GM12874 (cell line): ENCODE results near the gene LTBP2.

Experiments used
- TF ChIP-seq, protein P1 (sequence below): IDR thresholded peaks from 2 replicates; pipeline ENCODE4 v1.5.1; 2011; ENCODE audit warnings: low read depth, mild to moderate bottlenecking, control low read depth, low read length, moderate library complexity; ENCODE audit not compliant: insufficient read depth

LTBP2 gene

DNA sequence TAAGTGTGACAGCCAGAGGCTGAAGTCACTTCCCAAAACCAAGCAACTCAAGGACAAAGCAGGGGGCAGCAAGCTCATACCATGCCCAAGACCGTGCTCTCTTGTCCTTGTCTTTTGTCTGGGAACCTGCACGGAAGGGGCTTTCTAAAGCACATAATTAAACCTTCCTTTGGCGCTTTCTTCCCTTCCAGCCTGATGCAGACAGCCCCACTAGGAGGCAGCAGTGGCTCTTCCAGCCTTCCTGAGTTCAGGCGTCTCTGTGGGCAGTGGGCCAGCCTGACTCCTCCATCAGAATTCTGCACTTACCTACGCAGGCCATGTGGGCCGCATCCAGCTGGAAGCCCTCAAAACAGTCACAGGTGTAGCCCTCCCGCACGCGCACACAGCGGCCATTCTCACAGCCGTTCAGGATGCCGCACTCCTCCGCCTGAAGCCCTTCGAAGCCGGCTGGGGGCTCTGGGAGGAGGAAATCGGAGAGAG lies 110.9 kb downstream of the LTBP2 start:
- TF ChIP-seq, protein P1, sequence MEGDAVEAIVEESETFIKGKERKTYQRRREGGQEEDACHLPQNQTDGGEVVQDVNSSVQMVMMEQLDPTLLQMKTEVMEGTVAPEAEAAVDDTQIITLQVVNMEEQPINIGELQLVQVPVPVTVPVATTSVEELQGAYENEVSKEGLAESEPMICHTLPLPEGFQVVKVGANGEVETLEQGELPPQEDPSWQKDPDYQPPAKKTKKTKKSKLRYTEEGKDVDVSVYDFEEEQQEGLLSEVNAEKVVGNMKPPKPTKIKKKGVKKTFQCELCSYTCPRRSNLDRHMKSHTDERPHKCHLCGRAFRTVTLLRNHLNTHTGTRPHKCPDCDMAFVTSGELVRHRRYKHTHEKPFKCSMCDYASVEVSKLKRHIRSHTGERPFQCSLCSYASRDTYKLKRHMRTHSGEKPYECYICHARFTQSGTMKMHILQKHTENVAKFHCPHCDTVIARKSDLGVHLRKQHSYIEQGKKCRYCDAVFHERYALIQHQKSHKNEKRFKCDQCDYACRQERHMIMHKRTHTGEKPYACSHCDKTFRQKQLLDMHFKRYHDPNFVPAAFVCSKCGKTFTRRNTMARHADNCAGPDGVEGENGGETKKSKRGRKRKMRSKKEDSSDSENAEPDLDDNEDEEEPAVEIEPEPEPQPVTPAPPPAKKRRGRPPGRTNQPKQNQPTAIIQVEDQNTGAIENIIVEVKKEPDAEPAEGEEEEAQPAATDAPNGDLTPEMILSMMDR, result peak; percentile 39

DNA sequence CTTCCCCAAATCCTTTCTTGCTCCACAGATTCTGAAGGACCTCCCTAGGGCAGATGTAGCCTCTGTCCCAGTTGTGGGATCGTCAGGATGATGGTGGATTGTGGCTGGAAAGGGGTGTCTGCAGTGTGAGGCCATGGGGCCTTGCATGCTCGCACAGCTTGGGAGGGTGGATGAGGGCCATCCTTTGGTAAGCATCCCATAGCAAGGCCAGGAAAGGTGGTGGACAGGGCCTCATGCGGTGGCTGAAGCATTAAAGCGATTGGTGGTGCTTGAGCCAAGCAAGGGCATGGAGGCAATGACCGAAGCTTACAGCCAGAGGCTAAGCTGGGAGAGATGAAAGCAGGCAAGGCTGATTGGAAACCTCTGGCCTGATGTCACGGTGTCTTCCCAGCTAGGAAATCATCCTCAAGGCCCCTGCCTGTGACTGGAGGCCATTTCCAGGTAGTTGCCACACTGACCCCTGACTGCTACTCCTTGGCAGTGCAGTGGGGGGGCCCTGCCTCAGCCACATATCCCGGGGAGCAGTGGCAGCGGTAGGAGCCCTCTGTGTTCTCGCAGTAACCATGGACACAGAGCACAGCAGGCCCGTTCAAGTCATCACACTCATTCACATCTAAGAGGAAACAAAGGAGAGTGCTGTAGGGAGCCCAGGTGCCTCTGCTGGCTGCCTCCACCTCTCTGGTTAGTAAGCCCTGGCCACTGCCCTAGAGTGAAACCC lies 111.5 kb downstream of the LTBP2 start:
- TF ChIP-seq, protein P1, result no peak

DNA sequence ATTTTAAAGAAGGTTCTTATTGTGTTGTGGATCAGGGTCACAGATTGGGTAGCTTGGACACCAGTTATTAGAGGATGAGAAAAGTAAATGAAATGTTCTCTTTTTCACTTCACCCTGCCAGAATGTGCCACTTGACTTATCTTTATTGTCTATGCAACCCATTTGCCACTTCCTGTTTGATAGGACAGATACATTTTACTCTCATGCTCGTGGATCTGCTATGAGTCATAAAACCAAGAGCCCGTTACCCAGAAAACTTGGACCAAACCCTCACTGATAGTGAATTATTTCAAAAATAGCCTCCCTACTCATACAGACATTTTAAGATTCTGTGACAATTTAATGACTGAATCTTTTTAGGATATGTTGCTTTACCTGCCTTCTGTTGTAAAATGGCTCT lies 116.7 kb downstream of the LTBP2 start:
- TF ChIP-seq, protein P1, result no peak

DNA sequence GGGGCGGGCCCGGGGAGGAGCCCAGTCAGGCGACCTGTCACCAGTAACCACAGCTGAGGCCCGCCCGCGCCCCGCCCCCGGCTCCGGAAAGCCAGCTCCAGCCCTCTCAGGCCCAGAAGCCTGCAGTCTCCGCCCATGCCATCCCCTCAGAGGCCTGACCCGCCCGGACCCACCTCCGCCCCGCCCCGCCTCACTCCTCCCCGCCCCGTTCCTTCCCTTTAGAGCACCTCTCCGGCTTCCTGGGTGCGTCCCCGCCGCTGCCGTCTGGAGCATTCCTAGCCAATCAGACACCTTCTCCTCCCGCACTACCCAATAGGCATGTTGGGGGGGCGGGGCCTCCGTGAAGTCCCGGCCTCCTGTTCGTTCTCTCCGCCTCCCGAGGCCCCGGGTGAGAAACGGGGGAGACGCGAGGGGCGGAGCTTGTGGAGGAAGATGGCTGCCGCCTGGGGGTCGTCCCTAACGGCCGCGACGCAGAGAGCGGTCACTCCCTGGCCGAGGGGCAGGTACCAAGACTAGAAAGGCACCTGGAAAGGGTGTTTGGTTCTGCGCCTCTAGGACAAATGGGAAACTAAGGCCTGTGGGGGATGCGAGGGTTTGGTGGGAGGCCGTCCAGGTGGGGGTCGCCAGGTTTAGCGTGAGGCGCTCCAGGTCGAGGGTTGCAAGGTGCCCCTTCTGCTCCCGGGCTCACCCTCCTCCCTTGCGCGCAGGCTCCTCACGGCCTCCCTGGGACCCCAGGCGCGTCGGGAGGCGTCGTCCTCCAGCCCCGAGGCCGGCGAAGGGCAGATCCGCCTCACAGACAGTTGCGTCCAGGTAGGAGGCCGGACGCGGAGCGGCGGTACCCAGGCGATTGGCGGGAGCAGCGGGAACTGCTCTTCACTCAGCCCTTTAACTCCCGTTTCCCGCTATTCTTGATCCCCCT lies 118.4 kb downstream of the LTBP2 start, which contains the start of gene ISCA2:
TSS of gene ISCA2 (plus strand) at position 423 of the 919 bp plus-strand sequence. CDS start at position 433, 10 bp downstream.
- TF ChIP-seq, protein P1, result no peak

DNA sequence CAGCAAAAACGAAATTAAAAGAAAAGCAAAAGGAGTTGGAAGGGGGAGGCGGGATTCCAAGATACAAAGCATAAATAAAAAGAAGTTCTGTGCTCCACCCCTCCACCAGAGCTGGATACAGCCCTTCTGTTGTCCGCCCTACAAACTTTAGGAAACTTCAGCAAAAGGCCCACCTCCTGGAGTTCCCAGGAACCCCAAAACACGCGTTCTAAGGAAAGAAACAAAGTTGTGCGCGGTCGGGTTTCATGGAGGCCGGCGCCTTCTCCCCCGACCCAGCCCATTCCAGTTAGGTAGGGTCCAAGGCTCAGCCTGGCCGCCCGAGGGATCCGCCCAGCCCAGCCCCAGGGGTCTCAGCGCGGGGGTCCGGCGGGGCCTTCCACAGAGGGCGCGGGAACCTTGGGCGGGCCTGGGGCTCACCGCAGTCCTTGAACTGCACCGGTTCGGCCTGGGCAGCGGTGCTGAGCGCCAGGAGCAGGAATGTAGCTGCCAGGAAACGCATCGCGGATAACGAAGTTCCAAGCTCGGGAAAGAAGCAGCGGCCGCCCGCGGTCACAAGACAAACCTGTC lies 119.2 kb downstream of the LTBP2 start, which contains the start of gene NPC2:
TSS of gene NPC2 (minus strand) at position 530 of the 567 bp plus-strand sequence. CDS start at position 499, 31 bp downstream.
- TF ChIP-seq, protein P1, result no peak

DNA sequence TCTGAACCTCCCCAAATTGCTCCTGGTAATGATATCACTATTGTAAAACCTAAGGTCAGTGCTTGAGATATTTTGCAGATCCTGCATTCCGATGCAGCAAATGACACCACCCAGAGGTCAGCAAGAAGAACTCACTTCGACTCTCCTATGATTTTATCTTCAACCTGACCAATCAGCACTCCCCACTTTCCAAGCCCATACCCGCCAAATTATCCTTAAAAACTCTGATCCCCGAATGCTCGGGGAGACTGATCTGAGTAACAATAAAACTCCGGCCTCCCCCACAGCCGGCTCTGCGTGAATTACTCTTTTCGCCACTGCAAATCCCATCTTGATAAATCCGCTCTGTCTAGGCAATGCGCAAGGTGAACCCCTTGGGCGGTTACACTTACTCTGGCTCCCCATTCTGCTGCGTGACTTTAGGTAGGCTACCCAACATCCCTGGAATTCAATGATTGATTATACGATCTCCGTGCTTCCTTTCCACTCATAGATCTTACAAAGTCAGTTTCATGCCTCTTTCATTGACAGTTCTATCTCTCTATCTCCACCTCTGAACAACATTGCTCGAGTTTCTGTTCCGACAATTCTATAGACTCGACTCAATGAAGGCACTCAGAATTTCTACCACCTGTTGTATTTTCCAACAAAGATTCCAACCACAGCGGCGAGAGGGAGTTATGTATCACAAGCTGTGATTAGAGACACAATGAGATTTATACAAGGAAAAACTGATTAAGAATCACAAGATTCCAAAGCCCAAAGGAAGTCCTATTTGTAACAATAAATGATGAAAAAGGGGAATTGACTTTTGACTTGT lies 119.9 kb downstream of the LTBP2 start:
- TF ChIP-seq, protein P1, result peak; percentile 43
